Ovary (tissue), 3 donors: Measurements from ENCODE around the gene PPFIBP2.

Experiments used
- CTCF ChIP-seq, 3 donors: fragments of 450-650 bp in 2 of 3; fragments of 200-600 bp in 1 of 3; IDR thresholded peaks; one replicate each; pipeline versions ENCODE4 v1.5.1 to v1.8.0; 2016 to 2022; ENCODE audit warnings: antibody characterized with exemption in 3 of 3, mild to moderate bottlenecking in 1 of 3
- POLR2A ChIP-seq: fragments of 450-650 bp; IDR thresholded peaks from one replicate; pipeline ENCODE4 v1.6.1; 2017; ENCODE audit warnings: antibody characterized with exemption, mild to moderate bottlenecking, moderate library complexity
- donor health status: DM: no; HTN: no; CAD: no.

GRCh38 chr11:7545611-7546010, 31.8 kb downstream of the PPFIBP2 start:
- TF ChIP-seq CTCF (IDR thresholded peaks at IDR 0.05): no peak
- TF ChIP-seq POLR2A: no peak
